OCI-LY7 (cell line): ENCODE results near the gene GPR135. TPM values are rescaled to one million over a fixed set of nuclear protein-coding genes. Genes with fewer than 3 reads are reported as not detected.

Source experiments
- BruUV-seq: library from RNA; stranded (reverse); fragments of 400-500 nt; replicated peaks from 2 replicates; lab custom pipeline; 2021; lab: Mats Ljungman, UMichigan
- CTCF ChIA-PET: fragments of 300-600 bp; sonication (Branson Sonifier 250); formaldehyde crosslinking; loops from one replicate; lab custom pipeline; 2022; ENCODE audit warnings: antibody characterized with exemption; ENCODE audit not compliant: unreplicated experiment; lab: Charles Lee
- POLR2A ChIA-PET: fragments of 300-600 bp; sonication (Branson Sonifier 250); formaldehyde crosslinking; loops from one replicate; lab custom pipeline; 2022; ENCODE audit warnings: antibody characterized with exemption; lab: Charles Lee
- DNase-seq: peaks from one replicate; pipeline ENCODE4 v3.0.0-alpha.2; 2015; ENCODE audit warnings: low spot score
- H2AFZ ChIP-seq: fragments of 200-600 bp; sonication (generic), shearing (Covaris generic); 2 replicates; pipeline ENCODE4 v1.6.1; 2014; ENCODE audit warnings: mild to moderate bottlenecking, antibody characterized with exemption, low read length, moderate library complexity
- H3K27ac ChIP-seq: fragments of 200-600 bp; sonication (generic); 2 replicates; pipeline ENCODE4 v1.5.1; 2014; ENCODE audit warnings: mixed run types, low read depth, mild to moderate bottlenecking, moderate library complexity, low read length, inconsistent platforms; ENCODE audit not compliant: poor library complexity, severe bottlenecking
- H3K36me3 ChIP-seq: fragments of 200-600 bp; sonication (generic); 2 replicates; pipeline ENCODE4 v1.6.1; 2014; ENCODE audit warnings: mild to moderate bottlenecking, antibody characterized with exemption, low read length, moderate library complexity, mixed read lengths; ENCODE audit not compliant: insufficient read depth
- H3K4me1 ChIP-seq: fragments of 200-600 bp; sonication (generic); 2 replicates; pipeline ENCODE4 v1.5.1; 2014; ENCODE audit warnings: mild to moderate bottlenecking, low read length; ENCODE audit not compliant: insufficient read depth, poor library complexity, severe bottlenecking
- H3K4me2 ChIP-seq: fragments of 200-600 bp; sonication (generic); 2 replicates; pipeline ENCODE4 v1.6.1; 2014; ENCODE audit warnings: mild to moderate bottlenecking, low read length
- H3K4me3 ChIP-seq: fragments of 200-600 bp; sonication (generic); 2 replicates; pipeline ENCODE4 v1.5.1; 2014; ENCODE audit warnings: mild to moderate bottlenecking, low read depth, low read length; ENCODE audit not compliant: poor library complexity, severe bottlenecking
- H3K79me2 ChIP-seq: fragments of 200-600 bp; sonication (generic); 2 replicates; pipeline ENCODE4 v1.6.1; 2016; ENCODE audit warnings: low read depth, mild to moderate bottlenecking, low read length, moderate library complexity, mixed read lengths; ENCODE audit not compliant: insufficient read depth
- H3K9me2 ChIP-seq: fragments of 200-600 bp; sonication (generic); 2 replicates; pipeline ENCODE4 v1.6.1; 2016; ENCODE audit warnings: mild to moderate bottlenecking, low read length, mixed read lengths; ENCODE audit not compliant: insufficient read depth
- H3K9me3 ChIP-seq: fragments of 200-600 bp; sonication (generic); 2 replicates; pipeline ENCODE4 v1.6.1; 2014; ENCODE audit warnings: mild to moderate bottlenecking, mixed run types, low read length, mixed read lengths
- H4K20me1 ChIP-seq: fragments of 200-600 bp; sonication (generic); 2 replicates; pipeline ENCODE4 v1.6.1; 2014; ENCODE audit warnings: mild to moderate bottlenecking, antibody characterized with exemption, low read length, moderate library complexity, mixed read lengths; ENCODE audit not compliant: insufficient read depth
- EZH2phosphoT487 ChIP-seq: fragments of 200-600 bp; sonication (generic); IDR thresholded peaks from 2 replicates; pipeline ENCODE4 v1.6.1; 2018; ENCODE audit warnings: low read depth, borderline replicate concordance, mild to moderate bottlenecking, mixed run types, antibody characterized with exemption, low read length, moderate library complexity, mixed read lengths
- intact Hi-C: fragments of 100-400 bp; cut with micrococcal nuclease; formaldehyde crosslinking; loops from one replicate; pipeline ENCODE4 v1.10.0; 2022; ENCODE audit not compliant: unreplicated experiment
- total RNA-seq, 2 experiments: library from RNA; depleted of rRNA in 1 of 2; stranded (reverse); fragments of >200 nt in 1 of 2; shearing (Covaris generic) in 1 of 2; gene quantifications; 2 replicates each; pipeline ENCODE4 v1.2.3, GENCODE V29; 2014 to 2022
- TF ChIP-seq, protein P1 (sequence below): fragments of 200-600 bp; sonication (generic); conservative IDR thresholded peaks from 2 replicates; pipeline ENCODE4 v1.5.1; 2014; ENCODE audit warnings: mild to moderate bottlenecking, antibody characterized with exemption, low read length, moderate library complexity, mixed read lengths

Gene GPR135
- total RNA-seq, 2 experiments from 2014 or later: 6.5 to 10.9 TPM

DNA sequence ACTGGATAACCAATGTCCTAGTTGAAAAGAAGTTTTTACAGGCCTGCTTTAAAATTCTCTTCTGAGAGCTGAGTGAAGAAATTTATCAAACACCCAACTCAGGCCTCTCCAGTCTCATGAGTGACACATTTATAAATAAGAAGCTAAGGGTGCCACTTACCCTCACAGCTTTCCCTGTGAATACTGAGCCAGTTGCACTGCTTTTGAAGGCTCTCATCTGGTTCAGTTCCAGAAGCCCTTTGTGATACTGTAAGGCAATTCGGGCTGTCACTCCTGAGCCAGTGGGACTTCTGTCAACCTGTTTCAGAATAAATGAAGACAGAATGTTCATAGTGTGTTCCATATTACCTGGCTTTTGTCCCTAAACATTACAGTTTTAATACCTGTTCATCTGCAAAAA, 10.5 kb upstream of the GPR135 start:
- POLR2A ChIA-PET: interaction anchor here (1.0 to 1.2 kb wide), 3 partner anchors 11 to 24 kb away, joined by 3 read pairs; partner anchors contain the start of gene GPR135
- Histone ChIP-seq H3K4me3 (no peak overlapping the region), H3K4me1 (no peaks in the 10 kb centered on the region), H3K9me2 (no peaks in the 10 kb centered on the region), H3K79me2 (no peaks in the 10 kb centered on the region), H3K4me2 (no peak overlapping the region), H2AFZ (no peak overlapping the region), H3K36me3 (peaks cover 63% of the 10 kb centered on the region), H3K27ac (no peak overlapping the region), H3K9me3 (no peaks in the 10 kb centered on the region), H4K20me1 (no peaks in the 10 kb centered on the region)
- CTCF ChIA-PET: no interaction called here
- TF ChIP-seq, protein P1, sequence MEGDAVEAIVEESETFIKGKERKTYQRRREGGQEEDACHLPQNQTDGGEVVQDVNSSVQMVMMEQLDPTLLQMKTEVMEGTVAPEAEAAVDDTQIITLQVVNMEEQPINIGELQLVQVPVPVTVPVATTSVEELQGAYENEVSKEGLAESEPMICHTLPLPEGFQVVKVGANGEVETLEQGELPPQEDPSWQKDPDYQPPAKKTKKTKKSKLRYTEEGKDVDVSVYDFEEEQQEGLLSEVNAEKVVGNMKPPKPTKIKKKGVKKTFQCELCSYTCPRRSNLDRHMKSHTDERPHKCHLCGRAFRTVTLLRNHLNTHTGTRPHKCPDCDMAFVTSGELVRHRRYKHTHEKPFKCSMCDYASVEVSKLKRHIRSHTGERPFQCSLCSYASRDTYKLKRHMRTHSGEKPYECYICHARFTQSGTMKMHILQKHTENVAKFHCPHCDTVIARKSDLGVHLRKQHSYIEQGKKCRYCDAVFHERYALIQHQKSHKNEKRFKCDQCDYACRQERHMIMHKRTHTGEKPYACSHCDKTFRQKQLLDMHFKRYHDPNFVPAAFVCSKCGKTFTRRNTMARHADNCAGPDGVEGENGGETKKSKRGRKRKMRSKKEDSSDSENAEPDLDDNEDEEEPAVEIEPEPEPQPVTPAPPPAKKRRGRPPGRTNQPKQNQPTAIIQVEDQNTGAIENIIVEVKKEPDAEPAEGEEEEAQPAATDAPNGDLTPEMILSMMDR: no peak
- TF ChIP-seq EZH2phosphoT487: no peak
- intact Hi-C loops: no loop called here
- no TSS peak for BruUV-seq
- DNase-seq: no peak

GRCh38 chr14:59474172-59474571, 9.0 kb upstream of the GPR135 start:
- Histone ChIP-seq H3K4me1 (no peaks in the 10 kb centered on the region), H3K9me3 (no peaks in the 10 kb centered on the region), H3K27ac (no peak overlapping the region), H3K79me2 (no peaks in the 10 kb centered on the region), H4K20me1 (no peaks in the 10 kb centered on the region), H3K36me3 (peaks cover 63% of the 10 kb centered on the region), H3K9me2 (no peaks in the 10 kb centered on the region), H3K4me3 (no peak overlapping the region), H2AFZ (no peak overlapping the region), H3K4me2 (no peak overlapping the region)
- no peak for DNase-seq
- intact Hi-C loops: no loop called here
- no TSS peak for BruUV-seq
- ChIA-PET POLR2A (interaction anchor here (1.4 to 1.9 kb wide), 2 partner anchors 10 to 12 kb away, joined by 7 to 8 read pairs; partner anchors contain the start of genes JKAMP and L3HYPDH), CTCF (no interaction called here)
- TF ChIP-seq, protein P1: no peak
- TF ChIP-seq EZH2phosphoT487: no peak

- no peaks in the 10 kb centered on the region for H3K9me2 ChIP-seq
- peak; percentile 50 for DNase-seq
- H4K20me1 ChIP-seq: no peaks in the 10 kb centered on the region
- CTCF ChIA-PET: no interaction called here
- BruUV-seq: no TSS peak
- peak overlapping the region; percentile 64 for H2AFZ ChIP-seq
- peaks cover 40% of the 10 kb centered on the region for H3K36me3 ChIP-seq
- no peaks in the 10 kb centered on the region for H3K79me2 ChIP-seq
- peak overlapping the region; percentile 70 for H3K4me2 ChIP-seq
- H3K9me3 ChIP-seq: no peaks in the 10 kb centered on the region
- intact Hi-C loops: no loop called here
- no peak overlapping the region for H3K27ac ChIP-seq
- POLR2A ChIA-PET: interaction anchor here (0.6 to 1.2 kb wide), 2 partner anchors 11 to 12 kb away, joined by 3 to 10 read pairs; no protein-coding TSS in a partner anchor
- no peak for TF ChIP-seq EZH2phosphoT487
- TF ChIP-seq, protein P1: no peak
- H3K4me1 ChIP-seq: peaks cover 3% of the 10 kb centered on the region
- peak overlapping the region; percentile 66 for H3K4me3 ChIP-seq
Observed at GRCh38 chr14:59464486-59465315, 479 bp downstream of the GPR135 start.
